ENCODE measurements around the gene SYT7.

GRCh38 chr11:61572913-61573312 lies 8.0 kb downstream of the SYT7 start:
- TF ChIP-seq EZH2 (IDR thresholded peaks at IDR 0.05; ENCODE audit: insufficient read depth, poor library complexity, severe bottlenecking), result no peak
- TF ChIP-seq EZH2phosphoT487 (IDR thresholded peaks at IDR 0.05; ENCODE audit: insufficient read depth, low read depth), result no peak
